HG02973 (cell line): ENCODE results near the gene FILIP1L.
A peak's percentile ranks its signal among the peaks of the same experiment; 100 is the strongest.

Experiments used
- ATAC-seq: cut with Tn5 transposase; IDR thresholded peaks from one replicate; pipeline ENCODE4 v1.9.1; 2021; ENCODE audit warnings: moderate library complexity; ENCODE audit not compliant: unreplicated experiment

Gene FILIP1L

DNA sequence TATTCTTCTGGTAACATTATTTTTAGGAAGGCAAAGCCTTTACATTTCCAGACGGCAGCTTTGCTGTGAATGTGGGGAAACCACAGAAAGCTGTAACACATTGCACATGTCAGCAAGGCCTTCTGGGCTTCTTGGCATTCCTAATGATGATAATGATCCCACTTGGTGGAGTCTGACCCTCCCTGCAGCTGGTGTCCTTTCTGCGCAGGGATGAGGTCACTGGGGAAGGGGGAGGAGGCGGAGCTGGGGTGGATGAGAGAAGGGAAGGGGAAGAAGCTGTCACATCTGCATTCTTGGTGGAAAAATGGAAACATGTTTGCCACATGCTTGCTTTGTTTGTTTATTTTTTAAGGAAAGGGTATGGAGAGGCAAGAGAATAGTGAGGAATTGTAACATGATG is 68.6 kb downstream of the FILIP1L start:
- no peak for ATAC-seq

- peak; percentile 82 for ATAC-seq
These were observed 69.9 kb downstream of the FILIP1L start for GRCh38 chr3:100044369-100044768.

- no peak for ATAC-seq
These were observed 71.0 kb downstream of the FILIP1L start for GRCh38 chr3:100043271-100043670.

GRCh38 chr3:100042166-100042981 is 71.9 kb downstream of the FILIP1L start:
- ATAC-seq, result no peak

DNA sequence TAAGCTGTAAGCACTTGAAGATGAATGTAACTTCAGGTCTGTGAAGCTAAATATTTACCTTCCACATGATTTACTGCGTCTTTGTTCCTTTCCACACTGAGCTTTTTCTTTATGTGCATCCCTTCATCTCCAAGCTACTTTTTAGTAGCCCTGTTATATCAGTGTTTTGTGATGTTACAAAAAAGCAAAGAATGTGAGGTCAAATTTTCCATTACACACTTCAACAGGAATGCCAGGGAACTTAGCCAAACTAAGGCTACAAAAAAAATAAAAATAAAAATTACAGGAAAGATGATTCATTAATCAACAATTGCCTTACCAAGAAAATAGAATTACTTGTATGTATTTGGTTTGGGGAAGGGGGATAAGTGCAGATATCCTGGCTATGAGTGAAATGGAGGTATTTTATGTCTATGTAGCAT is 73.0 kb downstream of the FILIP1L start:
- no peak for ATAC-seq

DNA sequence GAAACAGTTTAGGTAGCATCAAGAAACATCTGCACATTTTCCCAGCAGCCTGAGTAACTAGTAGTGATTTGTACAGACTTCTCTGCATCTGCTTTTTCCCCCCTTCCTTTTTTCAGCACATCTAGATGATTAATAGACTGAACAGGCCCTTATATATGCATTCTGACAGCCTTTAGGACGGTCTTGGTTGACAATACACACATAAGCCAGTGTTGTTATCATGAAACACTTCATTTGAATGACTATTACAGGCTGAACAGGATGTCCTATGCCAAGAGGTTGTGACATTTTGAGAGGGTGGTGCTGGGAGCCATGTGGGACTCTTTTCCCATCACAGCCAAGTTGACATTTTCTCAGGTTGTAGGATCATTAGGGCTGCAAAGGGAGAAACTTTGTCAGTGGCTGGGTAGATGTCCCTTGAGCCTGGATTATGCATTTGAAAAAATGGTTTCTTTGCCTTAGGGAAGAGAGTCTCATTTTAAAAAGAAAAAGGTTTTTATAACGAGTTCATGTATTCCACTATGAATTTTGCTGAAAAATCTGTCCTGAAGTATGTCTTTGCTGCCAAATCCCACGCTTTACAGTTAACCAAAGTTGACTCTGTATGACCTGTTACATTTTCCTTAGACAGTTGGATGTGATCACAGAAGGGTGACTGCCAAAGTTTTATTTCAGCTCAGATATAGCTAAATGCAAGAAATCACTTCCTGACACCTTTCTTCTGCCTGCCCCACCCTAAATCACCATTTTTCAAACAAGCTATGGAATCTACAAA is 73.7 kb downstream of the FILIP1L start:
- no peak for ATAC-seq

- ATAC-seq, result no peak
These were observed 75.2 kb downstream of the FILIP1L start for GRCh38 chr3:100039075-100039474.

DNA sequence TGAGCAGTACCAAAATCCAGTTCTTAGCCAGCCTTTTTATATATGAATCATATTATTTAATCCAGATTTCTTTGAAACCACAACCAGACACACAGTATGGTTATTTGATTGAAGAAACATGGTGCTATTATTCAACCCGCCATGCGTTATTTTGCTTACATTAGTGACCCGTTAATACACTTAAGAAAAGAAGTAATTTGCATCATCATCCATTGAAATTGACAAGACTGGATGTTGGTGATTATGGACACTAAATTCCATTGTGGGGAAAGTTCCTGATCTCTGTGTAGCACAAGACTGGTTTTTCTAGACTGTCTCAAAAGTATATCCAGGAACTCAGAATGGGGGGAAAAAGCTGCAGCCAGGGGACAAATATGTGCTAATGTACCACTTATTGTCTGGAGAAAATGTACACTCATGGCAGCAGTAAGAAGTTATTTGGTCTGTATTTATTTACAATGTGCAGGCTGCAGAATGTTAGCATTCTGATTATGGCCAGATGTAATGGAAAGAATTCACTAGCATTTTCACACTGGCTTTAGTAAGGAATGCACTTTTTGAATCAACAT is 80.3 kb downstream of the FILIP1L start:
- no peak for ATAC-seq

DNA sequence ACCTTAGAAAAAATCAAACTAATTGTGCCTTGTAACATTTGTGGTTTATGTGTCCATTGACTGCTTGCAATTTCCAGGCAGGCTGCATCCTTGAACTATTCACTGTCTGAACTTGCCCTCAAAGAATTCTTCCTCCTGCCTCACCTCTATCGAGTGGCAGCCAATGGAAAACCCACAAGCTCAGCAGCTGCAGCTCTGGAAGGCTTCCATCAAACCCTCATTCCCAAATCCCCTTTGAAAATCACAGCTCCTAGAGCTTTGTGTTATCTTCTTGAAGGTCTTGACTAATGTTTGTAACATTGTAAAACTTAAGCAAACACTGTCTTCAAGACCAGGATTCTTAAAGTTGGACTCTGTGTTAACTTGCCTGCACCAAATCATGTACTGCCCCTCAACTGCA is 81.1 kb downstream of the FILIP1L start:
- no peak for ATAC-seq

DNA sequence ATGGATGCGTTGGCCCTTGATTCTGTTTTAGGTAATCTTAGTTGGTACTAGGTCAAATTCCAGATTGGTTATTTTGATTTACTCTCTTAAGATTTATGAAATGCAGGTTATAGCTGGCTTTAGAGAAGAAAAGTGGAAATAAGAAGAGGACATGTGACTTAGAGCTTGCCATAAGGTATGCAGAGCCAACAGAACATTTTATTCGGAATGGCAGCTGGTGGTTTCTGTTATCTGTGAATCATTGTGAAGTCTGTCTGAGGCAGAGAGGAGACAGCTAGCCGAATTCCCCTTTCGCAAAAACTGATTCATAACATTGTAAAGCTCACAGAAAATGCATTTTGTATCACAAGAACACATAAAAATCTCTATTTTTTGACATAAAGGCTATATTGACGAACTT is 82.1 kb downstream of the FILIP1L start:
- ATAC-seq, result no peak

GRCh38 chr3:100030914-100031425 is 83.3 kb downstream of the FILIP1L start:
- no peak for ATAC-seq

DNA sequence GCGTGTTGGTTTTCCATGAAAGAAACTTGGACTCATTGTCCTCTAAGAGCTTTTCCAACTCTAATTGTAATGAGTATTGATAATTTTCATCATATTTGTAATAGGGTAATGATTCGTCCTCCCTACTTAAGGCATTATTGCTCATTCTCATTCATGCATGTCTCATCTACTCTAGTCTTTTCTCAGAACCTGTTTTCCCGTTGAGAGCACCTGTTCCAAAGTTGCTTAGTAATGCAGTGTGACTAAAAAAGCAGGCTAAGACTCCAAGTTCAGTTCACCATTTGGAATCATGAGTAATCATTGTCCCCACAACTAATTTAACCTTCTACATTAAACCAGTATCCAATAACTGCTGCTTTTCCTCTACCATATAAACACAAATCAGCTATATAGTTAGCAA is 84.0 kb downstream of the FILIP1L start:
- no peak for ATAC-seq

GRCh38 chr3:100029689-100030088 is 84.6 kb downstream of the FILIP1L start:
- peak; percentile 54 for ATAC-seq

GRCh38 chr3:100029052-100029451 is 85.2 kb downstream of the FILIP1L start:
- no peak for ATAC-seq

- ATAC-seq, result no peak
These were observed 87.0 kb downstream of the FILIP1L start for GRCh38 chr3:100027321-100027720.

- no peak for ATAC-seq
These were observed 89.6 kb downstream of the FILIP1L start for GRCh38 chr3:100024520-100025303.

DNA sequence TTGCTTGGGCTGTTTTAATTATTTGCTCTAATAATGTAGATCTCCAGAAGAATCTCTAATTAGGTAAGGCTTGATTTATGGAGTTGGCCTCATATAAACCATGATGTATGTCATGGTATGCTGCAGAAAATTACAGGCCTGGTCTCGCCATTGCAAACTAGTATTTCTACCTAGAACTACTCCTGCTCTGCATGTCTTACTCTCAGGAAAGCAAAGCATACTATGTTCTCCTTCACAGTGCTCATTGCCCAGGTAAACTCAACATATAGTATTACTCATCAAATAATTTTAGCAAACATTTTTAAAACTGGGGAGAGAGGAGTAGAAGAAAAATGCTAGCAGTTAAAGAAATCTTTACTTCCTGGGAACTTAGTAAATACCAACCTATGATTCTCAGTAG is 90.7 kb downstream of the FILIP1L start:
- no peak for ATAC-seq

- ATAC-seq, result no peak
These were observed 91.2 kb downstream of the FILIP1L start for GRCh38 chr3:100023150-100023549.

GRCh38 chr3:100022506-100022905 is 91.8 kb downstream of the FILIP1L start:
- no peak for ATAC-seq

DNA sequence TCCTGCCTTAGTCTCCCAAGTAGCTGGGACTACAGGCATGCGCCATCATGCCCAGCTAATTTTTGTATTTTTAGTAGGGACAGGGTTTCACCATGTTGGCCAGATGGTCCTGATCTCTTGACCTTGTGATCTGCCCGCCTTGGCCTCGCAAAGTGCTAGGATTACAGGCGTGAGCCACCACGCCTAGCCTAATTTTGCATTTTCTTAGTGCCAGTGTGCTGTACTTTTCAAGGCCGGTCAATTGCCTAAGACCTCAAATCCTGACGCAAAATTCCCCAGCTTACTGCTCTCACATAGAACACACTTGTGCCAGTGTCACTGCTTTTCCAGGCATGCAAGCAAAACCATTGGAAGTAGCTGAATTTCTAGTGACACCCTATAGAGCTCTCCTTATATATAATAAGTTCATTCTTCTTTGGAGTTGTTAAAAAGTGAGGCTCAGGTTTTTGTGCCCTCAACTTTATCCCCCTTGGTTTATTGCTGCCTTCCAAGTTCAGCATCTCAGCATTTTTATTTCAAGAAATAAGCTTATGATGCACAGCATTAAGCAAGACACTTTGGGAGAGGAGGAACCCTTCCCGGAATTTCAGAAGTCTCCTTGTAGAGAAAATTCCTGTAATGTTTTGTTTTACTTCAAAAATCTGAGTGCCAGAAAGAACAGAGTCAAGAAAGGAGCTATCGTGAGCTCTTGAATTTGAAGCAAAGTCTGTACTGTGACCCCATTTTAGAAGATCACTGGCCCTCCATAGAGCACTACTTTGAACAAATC is 93.2 kb downstream of the FILIP1L start:
- ATAC-seq, result no peak
